ENCODE results near the gene TFF3.

DNA sequence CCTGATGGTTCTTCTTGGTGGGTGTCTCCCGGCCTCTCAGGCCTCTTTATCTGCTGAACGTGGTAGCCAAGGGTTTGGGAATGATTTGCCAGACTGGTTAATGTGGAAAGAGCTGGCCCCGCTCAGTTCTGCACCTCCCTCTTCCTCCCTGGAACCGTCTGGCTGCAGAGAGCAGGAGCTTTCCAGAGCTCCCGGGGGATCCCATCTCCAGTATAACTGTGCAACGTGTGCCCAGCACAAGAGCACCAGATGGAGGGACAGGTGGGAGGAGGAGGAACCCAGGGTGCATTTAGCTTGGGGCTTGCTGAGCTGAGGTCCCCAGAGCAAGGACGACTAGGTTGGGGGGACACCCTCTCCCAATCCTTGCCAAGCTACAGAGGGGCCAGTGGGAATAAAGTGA lies 46.1 kb upstream of the TFF3 start:
- TF ChIP-seq, protein P1, sequence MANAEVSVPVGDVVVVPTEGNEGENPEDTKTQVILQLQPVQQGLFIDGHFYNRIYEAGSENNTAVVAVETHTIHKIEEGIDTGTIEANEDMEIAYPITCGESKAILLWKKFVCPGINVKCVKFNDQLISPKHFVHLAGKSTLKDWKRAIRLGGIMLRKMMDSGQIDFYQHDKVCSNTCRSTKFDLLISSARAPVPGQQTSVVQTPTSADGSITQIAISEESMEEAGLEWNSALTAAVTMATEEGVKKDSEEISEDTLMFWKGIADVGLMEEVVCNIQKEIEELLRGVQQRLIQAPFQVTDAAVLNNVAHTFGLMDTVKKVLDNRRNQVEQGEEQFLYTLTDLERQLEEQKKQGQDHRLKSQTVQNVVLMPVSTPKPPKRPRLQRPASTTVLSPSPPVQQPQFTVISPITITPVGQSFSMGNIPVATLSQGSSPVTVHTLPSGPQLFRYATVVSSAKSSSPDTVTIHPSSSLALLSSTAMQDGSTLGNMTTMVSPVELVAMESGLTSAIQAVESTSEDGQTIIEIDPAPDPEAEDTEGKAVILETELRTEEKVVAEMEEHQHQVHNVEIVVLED (CRISPR knock-in tag; IDR thresholded peaks at IDR 0.05; ENCODE audit: borderline replicate concordance): no peak
- TF ChIP-seq ZNF660 (CRISPR knock-in tag; IDR thresholded peaks at IDR 0.05; ENCODE audit: borderline replicate concordance, low read depth): no peak
- TF ChIP-seq POLR2A (IDR thresholded peaks at IDR 0.05; ENCODE audit: insufficient read depth in 1 of 2, low read depth in 2 of 2, low read length in 2 of 2): no peak
- TF ChIP-seq, protein P2, sequence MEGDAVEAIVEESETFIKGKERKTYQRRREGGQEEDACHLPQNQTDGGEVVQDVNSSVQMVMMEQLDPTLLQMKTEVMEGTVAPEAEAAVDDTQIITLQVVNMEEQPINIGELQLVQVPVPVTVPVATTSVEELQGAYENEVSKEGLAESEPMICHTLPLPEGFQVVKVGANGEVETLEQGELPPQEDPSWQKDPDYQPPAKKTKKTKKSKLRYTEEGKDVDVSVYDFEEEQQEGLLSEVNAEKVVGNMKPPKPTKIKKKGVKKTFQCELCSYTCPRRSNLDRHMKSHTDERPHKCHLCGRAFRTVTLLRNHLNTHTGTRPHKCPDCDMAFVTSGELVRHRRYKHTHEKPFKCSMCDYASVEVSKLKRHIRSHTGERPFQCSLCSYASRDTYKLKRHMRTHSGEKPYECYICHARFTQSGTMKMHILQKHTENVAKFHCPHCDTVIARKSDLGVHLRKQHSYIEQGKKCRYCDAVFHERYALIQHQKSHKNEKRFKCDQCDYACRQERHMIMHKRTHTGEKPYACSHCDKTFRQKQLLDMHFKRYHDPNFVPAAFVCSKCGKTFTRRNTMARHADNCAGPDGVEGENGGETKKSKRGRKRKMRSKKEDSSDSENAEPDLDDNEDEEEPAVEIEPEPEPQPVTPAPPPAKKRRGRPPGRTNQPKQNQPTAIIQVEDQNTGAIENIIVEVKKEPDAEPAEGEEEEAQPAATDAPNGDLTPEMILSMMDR (CRISPR knock-in tag; IDR thresholded peaks at IDR 0.05): no peak
- TF ChIP-seq PCBP2 (optimal IDR thresholded peaks at IDR 0.05; ENCODE audit: low read depth, low read length, poor library complexity, severe bottlenecking): no peak
- TF ChIP-seq, protein P3, sequence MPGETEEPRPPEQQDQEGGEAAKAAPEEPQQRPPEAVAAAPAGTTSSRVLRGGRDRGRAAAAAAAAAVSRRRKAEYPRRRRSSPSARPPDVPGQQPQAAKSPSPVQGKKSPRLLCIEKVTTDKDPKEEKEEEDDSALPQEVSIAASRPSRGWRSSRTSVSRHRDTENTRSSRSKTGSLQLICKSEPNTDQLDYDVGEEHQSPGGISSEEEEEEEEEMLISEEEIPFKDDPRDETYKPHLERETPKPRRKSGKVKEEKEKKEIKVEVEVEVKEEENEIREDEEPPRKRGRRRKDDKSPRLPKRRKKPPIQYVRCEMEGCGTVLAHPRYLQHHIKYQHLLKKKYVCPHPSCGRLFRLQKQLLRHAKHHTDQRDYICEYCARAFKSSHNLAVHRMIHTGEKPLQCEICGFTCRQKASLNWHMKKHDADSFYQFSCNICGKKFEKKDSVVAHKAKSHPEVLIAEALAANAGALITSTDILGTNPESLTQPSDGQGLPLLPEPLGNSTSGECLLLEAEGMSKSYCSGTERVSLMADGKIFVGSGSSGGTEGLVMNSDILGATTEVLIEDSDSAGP (CRISPR knock-in tag; IDR thresholded peaks at IDR 0.05; ENCODE audit: borderline replicate concordance): no peak
- TF ChIP-seq ZBTB3 (CRISPR knock-in tag; IDR thresholded peaks at IDR 0.05; ENCODE audit: borderline replicate concordance, low read depth): no peak
- TF ChIP-seq PPARG (CRISPR knock-in tag; conservative IDR thresholded peaks at IDR 0.05): no peak
- no peak for TF ChIP-seq ZNF468 (CRISPR knock-in tag; IDR thresholded peaks at IDR 0.05)
- TF ChIP-seq RELA (CRISPR knock-in tag; IDR thresholded peaks at IDR 0.05): no peak
